RWPE2 (cell line): ENCODE results near the gene ITPA.

Source experiments
- ATAC-seq: fragments of 200-7000 bp; cut with Tn5 transposase; 3 replicates; pipeline ENCODE4 v1.9.1; 2021; ENCODE audit warnings: low read depth
- DNase-seq: peaks from one replicate; pipeline ENCODE4 v3.0.0-alpha.2; 2020; ENCODE audit warnings: low spot score
- H3K27ac ChIP-seq: fragments of 450-650 bp; 2 replicates; pipeline ENCODE4 v1.5.1; 2017; ENCODE audit warnings: mild to moderate bottlenecking; ENCODE audit not compliant: poor library complexity, severe bottlenecking
- H3K27me3 ChIP-seq: fragments of 250-450 bp; sonication (Bioruptor Pico); 2 replicates; pipeline ENCODE4 v1.5.1; 2021; ENCODE audit warnings: mild to moderate bottlenecking, moderate library complexity; ENCODE audit not compliant: insufficient read depth, poor library complexity, severe bottlenecking
- H3K36me3 ChIP-seq: fragments of 250-450 bp; sonication (Bioruptor Pico); 2 replicates; pipeline ENCODE4 v1.5.1; 2020; ENCODE audit warnings: low read depth, mild to moderate bottlenecking, moderate library complexity
- H3K4me1 ChIP-seq: fragments of 250-450 bp; sonication (Bioruptor Pico); 2 replicates; pipeline ENCODE4 v1.5.1; 2021; ENCODE audit warnings: mild to moderate bottlenecking, moderate library complexity; ENCODE audit not compliant: insufficient read depth, poor library complexity, severe bottlenecking
- H3K4me3 ChIP-seq: fragments of 250-450 bp; sonication (Bioruptor Pico); 2 replicates; pipeline ENCODE4 v1.5.1; 2021; ENCODE audit warnings: mild to moderate bottlenecking, moderate library complexity; ENCODE audit not compliant: severe bottlenecking
- H3K9me3 ChIP-seq: fragments of 250-450 bp; sonication (Bioruptor Pico); 2 replicates; pipeline ENCODE4 v1.5.1; 2021; ENCODE audit warnings: mild to moderate bottlenecking, moderate library complexity; ENCODE audit not compliant: severe bottlenecking
- CTCF ChIP-seq: fragments of 450-650 bp; IDR thresholded peaks from one replicate; pipeline ENCODE4 v1.5.1; 2017; ENCODE audit warnings: mild to moderate bottlenecking, moderate library complexity; ENCODE audit not compliant: poor library complexity, severe bottlenecking

The ITPA gene

GRCh38 chr20:3222635-3223600 is 13.6 kb downstream of the ITPA start:
- H3K36me3 ChIP-seq: peaks cover 24% of the 10 kb centered on the region
- no peak overlapping the region for H3K4me3 ChIP-seq
- peak; percentile 62 for DNase-seq

GRCh38 chr20:3223651-3223993 is 14.3 kb downstream of the ITPA start:
- peaks cover 20% of the 10 kb centered on the region for H3K36me3 ChIP-seq
- H3K27ac ChIP-seq: peak overlapping the region; percentile 41
- no peak overlapping the region for H3K4me3 ChIP-seq
- H3K27me3 ChIP-seq: no peaks in the 10 kb centered on the region
- peaks cover 20% of the 10 kb centered on the region for H3K4me1 ChIP-seq
- no peak for TF ChIP-seq CTCF
- no peaks in the 10 kb centered on the region for H3K9me3 ChIP-seq
- DNase-seq (no peak), ATAC-seq (no peak)

More at GRCh38 chr20:3222635-3223600, 13.6 kb downstream of the ITPA start:
- no peak for TF ChIP-seq CTCF
- no peak for ATAC-seq
- Histone ChIP-seq H3K9me3 (no peaks in the 10 kb centered on the region), H3K27me3 (no peaks in the 10 kb centered on the region), H3K4me1 (peaks cover 20% of the 10 kb centered on the region), H3K27ac (peak overlapping the region; percentile 41)

GRCh38 chr20:3223994-3224680 is 14.8 kb downstream of the ITPA start:
- ATAC-seq (no peak), DNase-seq (peak; percentile 59)
- no peak overlapping the region for H3K4me3 ChIP-seq
- no peaks in the 10 kb centered on the region for H3K27me3 ChIP-seq
- no peaks in the 10 kb centered on the region for H3K9me3 ChIP-seq
- no peak overlapping the region for H3K27ac ChIP-seq
- no peak for TF ChIP-seq CTCF
- H3K4me1 ChIP-seq: peaks cover 20% of the 10 kb centered on the region
- H3K36me3 ChIP-seq: peaks cover 15% of the 10 kb centered on the region

DNA sequence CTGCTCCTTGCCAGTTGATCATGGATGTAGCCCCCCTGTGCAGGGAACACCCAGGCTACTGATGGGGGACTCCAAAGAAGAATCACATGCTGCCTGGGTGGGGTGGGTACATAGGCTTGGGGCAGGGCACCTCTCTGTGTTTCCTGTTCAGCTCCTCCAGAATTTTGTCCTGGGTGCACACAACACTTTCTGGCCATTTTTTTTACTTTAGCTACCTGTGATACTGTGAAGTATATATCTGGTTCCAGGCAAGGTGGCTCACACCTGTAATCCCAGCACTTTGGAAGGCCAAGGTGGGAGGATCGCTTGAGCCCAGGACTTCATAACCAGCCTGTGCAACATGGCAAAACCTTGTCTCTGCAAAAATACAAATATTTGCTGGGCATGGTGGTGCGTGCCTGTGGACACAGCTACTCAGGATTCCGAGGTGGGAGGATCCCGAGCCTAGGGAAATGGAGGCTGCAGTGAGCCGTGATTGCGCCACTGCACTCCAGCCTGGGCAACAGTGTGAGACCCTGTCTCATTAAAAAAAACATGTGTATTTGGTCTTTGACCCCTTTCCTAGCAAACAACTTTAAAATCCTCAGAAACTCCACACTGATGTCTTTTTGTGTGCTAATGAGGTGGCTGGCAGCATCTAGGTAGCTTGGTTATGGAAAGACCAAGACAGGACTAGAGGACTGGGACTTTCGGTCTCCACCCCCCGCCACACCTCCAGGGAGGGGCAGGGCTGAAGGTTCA is 15.6 kb downstream of the ITPA start:
- DNase-seq (no peak), ATAC-seq (peak; percentile 48)
- Histone ChIP-seq H3K4me1 (peaks cover 20% of the 10 kb centered on the region), H3K27me3 (no peaks in the 10 kb centered on the region), H3K27ac (peak overlapping the region; percentile 9), H3K36me3 (peaks cover 9% of the 10 kb centered on the region), H3K9me3 (no peaks in the 10 kb centered on the region), H3K4me3 (no peak overlapping the region)
- TF ChIP-seq CTCF: no peak
